ENCODE measurements around the gene PRTFDC1. TPM values are rescaled to one million over a fixed set of nuclear protein-coding genes. Genes with fewer than 3 reads are reported as not detected.

Gene PRTFDC1
- total RNA-seq, 1 experiment from 2014 or later: not detected

- no peaks in the 10 kb centered on the region for H3K36me3 ChIP-seq (ENCODE audit: control insufficient read depth in 1 of 2, insufficient read depth in 2 of 2, low read length in 2 of 2)
- H3K9me2 ChIP-seq (ENCODE audit: insufficient read depth): no peaks in the 10 kb centered on the region
- ATAC-seq: no peak
- no peak overlapping the region for H3K4me2 ChIP-seq (ENCODE audit: low read length)
- DNase-seq (ENCODE audit: low read depth, low spot score): no peak
- H3K27me3 ChIP-seq (ENCODE audit: insufficient read depth, low read length): no peaks in the 10 kb centered on the region
- H3K79me2 ChIP-seq (ENCODE audit: insufficient read depth, low read length): no peaks in the 10 kb centered on the region
- TF ChIP-seq ATF3 (IDR thresholded peaks at IDR 0.05) (no peak), EZH2 (IDR thresholded peaks at IDR 0.05) (no peak), CTCF (IDR thresholded peaks at IDR 0.05 in 2 of 3, conservative IDR thresholded peaks at IDR 0.05 in 1 of 3; ENCODE audit: borderline replicate concordance in 1 of 3, insufficient read depth in 1 of 3, low read depth in 2 of 3, low read length in 2 of 3) (no peak), SRF (IDR thresholded peaks at IDR 0.05; ENCODE audit: low read depth) (no peak), RAD21 (IDR thresholded peaks at IDR 0.05; ENCODE audit: low read depth) (no peak), YY1 (IDR thresholded peaks at IDR 0.05; ENCODE audit: extremely low read depth, insufficient replicate concordance, low read depth, low read length) (no peak)
- H2AFZ ChIP-seq (ENCODE audit: low read depth, low read length, poor library complexity, severe bottlenecking): no peak overlapping the region
- RAD21 ChIA-PET (ENCODE audit: low non-redundant PET in 1 of 2, low total read pairs in 2 of 2, uncharacterized antibody in 2 of 2, unreplicated experiment in 2 of 2): no interaction called here
- POLR2A ChIA-PET: no interaction called here
- H3K9ac ChIP-seq (ENCODE audit: low read length): no peak overlapping the region
- no TSS peak for BruUV-seq (replicated peaks)
- H3K4me1 ChIP-seq (ENCODE audit: control insufficient read depth in 1 of 2, insufficient read depth in 2 of 2, low read length in 2 of 2): peaks cover 8% of the 10 kb centered on the region in 2 experiments; a peak in 3 of 4 replicates
- H3K9me3 ChIP-seq (ENCODE audit: control insufficient read depth in 1 of 2, insufficient read depth in 1 of 2, low read depth in 1 of 2, low read length in 2 of 2): no peaks in the 10 kb centered on the region
- no peak overlapping the region for H3K4me3 ChIP-seq (replicated peaks in 1 of 2; ENCODE audit: low read depth in 1 of 2, low read length in 2 of 2)
- no peaks in the 10 kb centered on the region for H4K20me1 ChIP-seq (ENCODE audit: insufficient read depth)
- intact Hi-C loops (cut with micrococcal nuclease): no loop called here
- CTCF ChIA-PET: no interaction called here
- H3K27ac ChIP-seq (ENCODE audit: low read depth, low read length): no peak overlapping the region
Observed at GRCh38 chr10:24844742-24845141, 107.7 kb downstream of the PRTFDC1 start.

GRCh38 chr10:24843256-24843655 lies 109.2 kb downstream of the PRTFDC1 start:
- H3K4me2 ChIP-seq (ENCODE audit: low read length): no peak overlapping the region
- H3K79me2 ChIP-seq (ENCODE audit: insufficient read depth, low read length): no peaks in the 10 kb centered on the region
- H3K27ac ChIP-seq (ENCODE audit: low read depth, low read length): no peak overlapping the region
- no peak overlapping the region for H3K4me3 ChIP-seq (replicated peaks in 1 of 2; ENCODE audit: low read depth in 1 of 2, low read length in 2 of 2)
- no peaks in the 10 kb centered on the region for H3K27me3 ChIP-seq (ENCODE audit: insufficient read depth, low read length)
- no peak for DNase-seq (ENCODE audit: low read depth, low spot score)
- no peaks in the 10 kb centered on the region for H3K36me3 ChIP-seq (ENCODE audit: control insufficient read depth in 1 of 2, insufficient read depth in 2 of 2, low read length in 2 of 2)
- no peaks in the 10 kb centered on the region for H3K9me3 ChIP-seq (ENCODE audit: control insufficient read depth in 1 of 2, insufficient read depth in 1 of 2, low read depth in 1 of 2, low read length in 2 of 2)
- no TSS peak for BruUV-seq (replicated peaks)
- ChIA-PET CTCF (no interaction called here), RAD21 (ENCODE audit: low non-redundant PET in 1 of 2, low total read pairs in 2 of 2, uncharacterized antibody in 2 of 2, unreplicated experiment in 2 of 2) (no interaction called here), POLR2A (no interaction called here)
- H3K9ac ChIP-seq (ENCODE audit: low read length): no peak overlapping the region
- intact Hi-C loops (cut with micrococcal nuclease): no loop called here
- H3K9me2 ChIP-seq (ENCODE audit: insufficient read depth): no peaks in the 10 kb centered on the region
- no peak for ATAC-seq
- H4K20me1 ChIP-seq (ENCODE audit: insufficient read depth): no peaks in the 10 kb centered on the region
- no peaks in the 10 kb centered on the region for H3K4me1 ChIP-seq (ENCODE audit: control insufficient read depth in 1 of 2, insufficient read depth in 2 of 2, low read length in 2 of 2)
- H2AFZ ChIP-seq (ENCODE audit: low read depth, low read length, poor library complexity, severe bottlenecking): no peak overlapping the region
- TF ChIP-seq JUND (IDR thresholded peaks at IDR 0.05) (no peak), ZFX (IDR thresholded peaks at IDR 0.05) (no peak), ZNF274 (IDR thresholded peaks at IDR 0.05; ENCODE audit: low read depth, low read length) (no peak), SIN3A (IDR thresholded peaks at IDR 0.05; ENCODE audit: low read depth) (no peak), ATF3 (IDR thresholded peaks at IDR 0.05) (no peak), CTCF (IDR thresholded peaks at IDR 0.05 in 2 of 3, conservative IDR thresholded peaks at IDR 0.05 in 1 of 3; ENCODE audit: borderline replicate concordance in 1 of 3, insufficient read depth in 1 of 3, low read depth in 2 of 3, low read length in 2 of 3) (no peak), FOSL1 (IDR thresholded peaks at IDR 0.05; ENCODE audit: low read depth) (no peak), CBX3 (IDR thresholded peaks at IDR 0.05; ENCODE audit: low read depth) (no peak), ZBTB33 (IDR thresholded peaks at IDR 0.05; ENCODE audit: extremely low read depth, insufficient replicate concordance, low read length) (no peak), POLR2AphosphoS5 (IDR thresholded peaks at IDR 0.05; ENCODE audit: low read depth, low read length) (no peak)

Data from HCT116 (cell line).